DLD1 (cell line): ENCODE measurements around the gene SLC4A5.
"Not testable (repeated sequence)": the region's sequence is repeated elsewhere in the genome, so short reads cannot be mapped to it uniquely, and the experiment has no call there.

Source experiments
- in situ Hi-C: cut with HindIII; loops from 2 replicates; pipeline ENCODE4 v1.10.0; 2017; ENCODE audit warnings: low sequenced_read_pairs

Gene SLC4A5

DNA sequence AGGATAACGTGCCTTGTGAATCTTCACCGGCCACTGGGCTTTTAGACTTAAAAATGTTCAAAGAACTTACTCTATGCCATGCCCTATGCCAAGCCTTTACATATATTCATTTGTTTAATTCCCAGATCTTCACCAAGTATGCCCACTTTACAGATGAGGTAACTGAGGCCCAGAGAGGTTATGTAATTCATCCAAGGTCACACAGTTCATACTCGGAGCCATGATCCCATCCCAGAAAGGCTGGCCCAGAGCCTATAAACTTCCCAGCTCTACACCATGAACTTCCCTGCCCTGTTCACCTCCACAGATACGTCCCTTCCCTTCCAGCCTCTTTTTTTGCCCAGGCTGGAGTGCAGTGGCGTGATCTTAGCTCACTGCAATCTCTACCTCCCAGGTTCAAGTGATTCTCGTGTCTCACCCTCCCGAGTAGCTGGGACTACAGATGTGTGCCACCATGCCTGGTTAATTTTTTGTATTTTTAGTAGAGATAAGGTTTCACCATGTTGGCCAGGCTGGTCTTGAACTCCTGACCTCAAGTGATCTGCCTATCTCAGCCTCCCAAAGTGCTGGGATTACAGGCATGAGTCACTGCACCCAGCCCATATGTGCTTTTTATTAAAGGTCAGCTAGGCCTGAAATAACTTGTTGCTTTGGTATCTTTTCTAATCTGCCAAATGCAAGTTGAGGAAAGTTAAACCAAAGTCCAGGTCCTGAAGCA is 100.7 kb downstream of the SLC4A5 start:
- in situ Hi-C loops = no loop called here

- in situ Hi-C loops = no loop called here
These were observed 103.9 kb downstream of the SLC4A5 start for GRCh38 chr2:74239346-74239745.

GRCh38 chr2:74238879-74239278 is 104.3 kb downstream of the SLC4A5 start:
- in situ Hi-C loops = no loop called here

GRCh38 chr2:74235041-74235440 is 108.2 kb downstream of the SLC4A5 start:
- in situ Hi-C loops = no loop called here

GRCh38 chr2:74233648-74234047 is 109.6 kb downstream of the SLC4A5 start:
- in situ Hi-C loops = no loop called here

GRCh38 chr2:74232426-74232825 is 110.8 kb downstream of the SLC4A5 start:
- in situ Hi-C loops = no loop called here

DNA sequence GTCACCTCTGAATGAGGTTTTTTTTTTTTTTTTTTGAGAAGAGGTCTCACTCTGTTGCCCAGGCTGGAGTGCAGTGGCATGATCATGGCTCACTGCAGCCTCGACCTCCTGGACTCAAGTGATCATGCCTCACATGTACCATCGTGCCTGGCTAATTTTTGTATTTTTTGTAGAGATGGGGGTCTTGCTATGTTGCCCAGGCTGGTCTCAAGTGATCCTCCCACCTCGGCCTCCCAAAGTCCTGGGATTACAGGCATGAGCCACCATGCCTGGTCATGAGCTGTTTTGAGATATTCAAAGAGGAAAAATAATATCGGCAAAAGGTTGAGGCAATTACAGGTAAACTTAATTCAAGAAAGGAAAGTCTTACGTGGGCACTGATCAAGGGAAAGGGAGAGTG is 113.4 kb downstream of the SLC4A5 start:
- in situ Hi-C loops = not testable (repeated sequence)

DNA sequence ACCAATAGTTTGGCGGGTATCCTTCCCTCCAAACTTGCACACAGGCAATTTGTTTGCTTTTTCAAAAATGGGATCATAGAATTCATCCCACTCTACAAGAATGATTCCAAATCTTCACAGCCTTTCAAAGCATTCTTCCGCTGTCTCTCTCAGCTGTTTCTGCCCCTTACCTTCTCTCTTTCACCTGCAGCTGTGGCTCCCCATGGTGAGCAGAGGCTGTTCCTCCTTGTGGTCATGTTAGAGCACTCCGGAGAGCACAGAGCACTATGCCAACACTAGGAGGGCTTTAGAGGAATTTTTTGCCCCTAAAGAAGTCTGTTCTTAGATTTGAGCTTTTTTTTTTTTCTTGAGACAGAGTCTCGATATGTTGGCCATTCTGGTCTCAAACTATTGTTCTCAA is 114.4 kb downstream of the SLC4A5 start:
- in situ Hi-C loops = no loop called here

DNA sequence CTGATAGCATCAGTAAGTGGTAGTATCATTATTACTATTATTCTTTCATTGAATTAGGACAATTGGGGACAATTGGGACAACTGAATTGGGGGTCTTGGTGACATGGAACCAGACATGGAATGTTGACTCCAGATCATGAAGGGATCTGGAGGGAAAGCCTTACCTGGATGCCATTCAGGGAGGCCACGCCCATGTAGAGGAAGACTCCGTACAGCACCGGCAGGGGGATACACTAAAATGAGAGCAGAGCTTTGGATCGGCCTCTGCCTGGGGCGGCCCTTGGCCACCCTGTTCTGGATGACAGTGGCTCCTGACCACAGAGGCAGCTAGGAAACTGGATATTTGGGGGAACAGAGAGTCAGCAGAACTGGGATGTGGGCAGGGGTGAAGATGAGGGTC is 115.6 kb downstream of the SLC4A5 start:
- in situ Hi-C loops = no loop called here

DNA sequence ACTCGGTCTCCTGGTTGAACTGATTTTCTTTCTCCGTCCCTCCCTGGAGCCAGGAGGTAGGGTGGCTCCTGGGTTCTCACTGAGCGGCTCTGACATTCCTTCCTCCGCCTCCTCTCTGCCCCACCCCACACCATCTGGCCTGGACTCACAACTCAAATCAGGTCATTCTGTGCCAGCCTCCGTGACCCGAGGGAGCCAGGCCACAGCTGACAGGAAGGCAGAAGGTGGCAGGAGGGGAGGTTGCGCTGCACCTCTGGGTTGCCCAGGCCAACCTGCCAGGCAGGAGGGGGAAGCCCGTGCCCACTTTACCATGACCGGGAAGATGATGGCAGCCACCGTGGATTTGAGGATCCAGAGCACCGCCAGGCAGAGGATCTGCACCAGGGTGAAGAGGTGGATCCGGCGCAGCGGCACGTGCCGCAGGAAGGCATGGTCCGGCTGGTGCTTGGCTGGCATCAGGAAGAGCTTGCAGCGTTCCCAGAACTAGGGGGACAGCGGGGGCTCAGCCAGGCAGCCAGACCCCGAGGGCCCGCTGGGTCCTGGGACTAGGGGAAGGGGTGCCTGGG is 116.5 kb downstream of the SLC4A5 start:
- in situ Hi-C loops = no loop called here

DNA sequence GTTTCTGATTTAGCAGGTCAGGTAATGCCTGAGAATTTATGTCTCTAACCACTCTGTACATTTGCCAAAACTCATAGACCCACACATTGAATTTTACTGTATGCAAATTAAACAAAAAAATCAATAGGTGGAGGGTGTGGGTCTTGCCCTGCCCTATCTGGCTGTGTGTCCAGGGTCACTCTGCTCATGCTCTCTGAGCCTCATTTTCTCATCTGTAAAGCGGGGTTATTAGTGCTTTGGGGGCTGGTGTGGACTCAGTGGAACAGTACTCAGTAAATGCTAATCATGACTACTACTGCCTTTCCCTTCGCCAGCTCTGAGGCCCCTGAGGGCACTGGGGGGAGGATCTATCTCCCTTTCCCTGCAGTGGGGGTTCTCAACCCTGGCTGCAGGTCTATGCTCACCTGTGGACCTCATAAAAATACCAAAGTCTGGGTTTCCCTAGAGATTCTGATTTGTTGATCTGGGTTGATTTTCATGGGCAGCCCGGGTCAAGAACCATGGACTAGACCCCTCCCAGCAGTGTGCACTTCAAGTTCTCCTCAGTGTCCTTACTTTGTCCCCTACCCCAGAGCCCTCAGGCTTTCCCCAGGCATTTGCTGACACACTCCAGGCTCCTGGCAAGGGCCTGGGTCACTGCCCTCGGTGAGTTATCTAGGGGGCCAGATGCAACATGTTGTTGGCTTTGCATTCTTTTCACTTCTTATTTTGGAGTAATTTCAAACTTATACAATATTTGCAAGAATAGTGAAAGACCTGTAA is 117.3 kb downstream of the SLC4A5 start:
- in situ Hi-C loops = no loop called here

DNA sequence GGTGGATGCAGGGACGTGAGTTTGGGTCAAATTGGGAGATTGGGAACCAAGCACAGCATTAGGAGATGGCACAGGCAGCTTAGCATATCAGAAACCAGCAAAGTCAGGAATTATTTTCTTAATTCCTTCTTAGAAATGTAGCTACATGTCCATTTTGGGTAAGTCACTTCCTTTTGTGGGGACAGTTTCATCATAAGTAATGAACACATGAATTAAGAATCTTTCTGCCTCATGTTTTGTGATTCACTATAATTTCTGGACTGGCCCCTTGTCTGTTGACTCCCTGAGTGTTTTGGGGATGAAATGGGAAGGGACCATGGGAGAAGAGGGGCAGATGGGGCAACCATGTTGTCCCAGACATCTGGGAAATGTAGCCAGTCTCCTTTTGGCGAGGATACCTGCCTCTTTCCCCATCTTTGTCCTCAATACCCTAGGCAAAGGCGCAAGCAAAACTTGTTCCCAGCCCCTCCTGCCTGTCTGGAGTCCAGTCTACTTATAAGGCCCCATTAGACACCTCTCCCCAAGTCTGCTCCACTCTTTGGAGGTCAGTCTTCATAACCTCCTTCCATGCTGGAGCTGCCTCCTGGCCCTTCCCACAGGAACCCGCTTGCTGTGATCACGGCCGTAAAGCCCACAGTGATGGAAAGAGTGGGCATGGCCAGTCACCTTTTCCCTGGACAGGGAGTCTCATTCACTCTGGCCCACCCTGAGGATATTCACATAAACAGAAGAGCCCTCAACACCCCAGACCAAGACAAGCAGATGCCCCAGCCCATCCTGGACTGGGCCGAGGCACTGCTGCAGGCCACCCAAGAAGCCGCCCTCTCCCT is 119.1 kb downstream of the SLC4A5 start:
- in situ Hi-C loops = no loop called here

- in situ Hi-C loops = no loop called here
These were observed 120.9 kb downstream of the SLC4A5 start for GRCh38 chr2:74222300-74222650.

GRCh38 chr2:74221604-74222299 is 121.5 kb downstream of the SLC4A5 start:
- in situ Hi-C loops = no loop called here

DNA sequence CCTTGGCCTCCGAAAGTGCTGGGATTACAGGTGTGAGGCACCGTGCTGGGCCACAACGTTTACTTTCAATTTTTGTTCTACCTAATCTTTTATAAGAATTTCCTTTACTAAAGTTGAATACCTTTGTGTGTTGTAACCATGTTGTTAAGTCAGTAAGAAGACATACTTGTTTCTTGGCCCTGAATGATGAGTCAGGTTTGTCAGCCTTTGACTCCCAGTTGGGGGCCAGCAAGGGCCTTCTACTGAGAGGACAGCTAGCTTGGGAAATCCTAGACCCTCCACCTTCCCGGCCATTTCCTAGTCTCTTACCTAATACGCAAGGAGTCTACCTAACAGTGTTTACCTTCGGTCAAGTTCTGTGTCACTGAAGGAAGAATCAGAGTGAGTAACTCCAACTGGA is 122.1 kb downstream of the SLC4A5 start:
- in situ Hi-C loops = no loop called here

- in situ Hi-C loops = no loop called here
These were observed 123.2 kb downstream of the SLC4A5 start for GRCh38 chr2:74219846-74220486.

GRCh38 chr2:74216642-74217041 is 126.6 kb downstream of the SLC4A5 start:
- in situ Hi-C loops = no loop called here

DNA sequence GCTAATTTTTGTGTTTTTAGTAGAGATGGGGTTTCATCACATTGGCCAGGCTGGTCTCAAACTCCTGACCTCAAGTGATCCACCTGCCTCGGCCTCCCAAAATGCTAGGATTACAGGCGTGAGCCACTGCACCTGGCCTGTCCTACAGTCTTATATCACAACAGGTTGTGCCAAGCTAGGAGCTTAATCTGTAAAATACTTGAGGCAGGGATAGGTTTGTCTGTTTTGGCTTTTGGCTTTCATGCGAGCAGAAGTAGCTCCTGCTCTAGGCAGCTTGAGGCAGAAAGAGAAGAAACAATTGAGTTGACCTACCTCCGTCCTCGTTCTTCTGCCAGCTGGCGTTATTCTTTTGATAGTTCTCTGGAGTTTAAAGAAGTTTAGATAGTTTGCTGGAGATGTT is 127.4 kb downstream of the SLC4A5 start:
- in situ Hi-C loops = not testable (repeated sequence)

GRCh38 chr2:74212702-74213410 is 130.4 kb downstream of the SLC4A5 start:
- in situ Hi-C loops = no loop called here
